PC-3 (cell line): ENCODE data around the gene GFOD2. TPM values are rescaled to one million over a fixed set of nuclear protein-coding genes. Genes with fewer than 3 reads are reported as not detected.

Source experiments
- ATAC-seq: fragments of 200-7000 bp; cut with Tn5 transposase; 2 replicates; pipeline ENCODE4 v1.9.1; 2020; ENCODE audit warnings: mild to moderate bottlenecking, moderate library complexity
- BruUV-seq: library from RNA; stranded (reverse); fragments of 400-500 nt; replicated peaks from 2 replicates; lab custom pipeline; 2021; lab: Mats Ljungman, UMichigan
- CTCF ChIA-PET: fragments of 300-600 bp; sonication (Branson Sonifier 250); formaldehyde crosslinking; loops from one replicate; lab custom pipeline; 2022; ENCODE audit warnings: antibody characterized with exemption; lab: Charles Lee
- POLR2A ChIA-PET: fragments of 300-600 bp; sonication (Branson Sonifier 250); formaldehyde crosslinking; loops from one replicate; lab custom pipeline; 2022; ENCODE audit warnings: antibody characterized with exemption; ENCODE audit not compliant: unreplicated experiment; lab: Charles Lee
- DNase-seq: peaks from one replicate; pipeline ENCODE4 v3.0.0-alpha.2; 2015
- H2AFZ ChIP-seq: fragments of 300-600 bp; sonication (generic); 2 replicates; pipeline ENCODE4 v1.6.0; 2016; ENCODE audit warnings: antibody characterized with exemption, low read length
- H3F3A ChIP-seq: fragments of 300-600 bp; sonication (generic); one replicate; pipeline ENCODE4 v1.6.0; 2017; ENCODE audit warnings: antibody characterized with exemption, low read length, control low read depth, mild to moderate bottlenecking; ENCODE audit not compliant: unreplicated experiment
- H3K27ac ChIP-seq: fragments of 300-600 bp; sonication (generic); 2 replicates; pipeline ENCODE4 v1.5.1; 2016; ENCODE audit warnings: mild to moderate bottlenecking, low read length
- H3K27me3 ChIP-seq: fragments of 300-600 bp; sonication (generic); 2 replicates; pipeline ENCODE4 v1.6.1; 2016; ENCODE audit warnings: low read length, mixed read lengths
- H3K36me3 ChIP-seq: fragments of 300-600 bp; sonication (generic); 2 replicates; pipeline ENCODE4 v1.6.1; 2016; ENCODE audit warnings: low read depth, mixed run types, low read length, mixed read lengths
- H3K4me1 ChIP-seq: fragments of 300-600 bp; sonication (generic); 2 replicates; pipeline ENCODE4 v1.5.1; 2016; ENCODE audit warnings: low read length; ENCODE audit not compliant: insufficient read depth
- H3K4me2 ChIP-seq: fragments of 300-600 bp; sonication (generic); 2 replicates; pipeline ENCODE4 v1.6.0; 2016; ENCODE audit warnings: low read length
- H3K4me3 ChIP-seq: fragments of 300-600 bp; sonication (generic); 2 replicates; pipeline ENCODE4 v1.5.1; 2016; ENCODE audit warnings: mild to moderate bottlenecking, low read length, mixed read lengths
- H3K79me2 ChIP-seq: fragments of 300-600 bp; sonication (generic); 2 replicates; pipeline ENCODE4 v1.6.1; 2017; ENCODE audit warnings: low read length, mixed read lengths
- H3K9ac ChIP-seq: fragments of 300-600 bp; sonication (generic); 2 replicates; pipeline ENCODE4 v1.6.0; 2016; ENCODE audit warnings: mild to moderate bottlenecking, low read length
- H3K9me2 ChIP-seq: fragments of 300-600 bp; sonication (generic); replicated peaks from 2 replicates; pipeline ENCODE4 v1.6.1; 2016; ENCODE audit warnings: mixed run types, low read length, mixed read lengths
- H3K9me3 ChIP-seq: fragments of 300-600 bp; sonication (generic); 2 replicates; pipeline ENCODE4 v1.6.1; 2016; ENCODE audit warnings: low read length, mixed read lengths
- H4K20me1 ChIP-seq: fragments of 300-600 bp; sonication (generic); 2 replicates; pipeline ENCODE4 v1.6.1; 2016; ENCODE audit warnings: low read length, mixed read lengths
- EZH2 ChIP-seq: fragments of 300-600 bp; sonication (generic); IDR thresholded peaks from one replicate; pipeline ENCODE4 v1.6.1; 2017; ENCODE audit warnings: antibody characterized with exemption, mild to moderate bottlenecking, low read length; ENCODE audit not compliant: unreplicated experiment
- EZH2phosphoT487 ChIP-seq: fragments of 300-600 bp; sonication (generic); IDR thresholded peaks from 2 replicates; pipeline ENCODE4 v1.6.1; 2018; ENCODE audit warnings: mild to moderate bottlenecking, antibody characterized with exemption, low read length, borderline replicate concordance
- intact Hi-C: fragments of 100-400 bp; cut with micrococcal nuclease; formaldehyde crosslinking; loops from 2 replicates; pipeline ENCODE4 v1.9.0; 2023
- total RNA-seq: library from RNA; depleted of rRNA; stranded (reverse); fragments of >200 nt; gene quantifications from 2 replicates; pipeline ENCODE4 v1.2.3, GENCODE V29; 2014
- TF ChIP-seq, protein P1 (sequence below): fragments of 300-600 bp; sonication (generic); conservative IDR thresholded peaks from 2 replicates; pipeline ENCODE4 v1.5.1; 2017; ENCODE audit warnings: antibody characterized with exemption, low read depth, mild to moderate bottlenecking, low read length

The GFOD2 gene
- total RNA-seq, 1 experiment from 2014 or later: 21.8 TPM

- Histone ChIP-seq H3K9ac (no peak overlapping the region), H2AFZ (no peak overlapping the region), H3K4me2 (no peak overlapping the region), H3K79me2 (no peaks in the 10 kb centered on the region), H3K27ac (no peak overlapping the region), H3K9me3 (no peaks in the 10 kb centered on the region), H4K20me1 (no peaks in the 10 kb centered on the region), H3F3A (no peaks in the 10 kb centered on the region), H3K4me1 (no peaks in the 10 kb centered on the region), H3K9me2 (no peaks in the 10 kb centered on the region), H3K27me3 (no peaks in the 10 kb centered on the region), H3K36me3 (no peaks in the 10 kb centered on the region), H3K4me3 (no peak overlapping the region)
- POLR2A ChIA-PET: no interaction called here
- CTCF ChIA-PET: no interaction called here
- intact Hi-C loops: no loop called here
- TF ChIP-seq, protein P1, sequence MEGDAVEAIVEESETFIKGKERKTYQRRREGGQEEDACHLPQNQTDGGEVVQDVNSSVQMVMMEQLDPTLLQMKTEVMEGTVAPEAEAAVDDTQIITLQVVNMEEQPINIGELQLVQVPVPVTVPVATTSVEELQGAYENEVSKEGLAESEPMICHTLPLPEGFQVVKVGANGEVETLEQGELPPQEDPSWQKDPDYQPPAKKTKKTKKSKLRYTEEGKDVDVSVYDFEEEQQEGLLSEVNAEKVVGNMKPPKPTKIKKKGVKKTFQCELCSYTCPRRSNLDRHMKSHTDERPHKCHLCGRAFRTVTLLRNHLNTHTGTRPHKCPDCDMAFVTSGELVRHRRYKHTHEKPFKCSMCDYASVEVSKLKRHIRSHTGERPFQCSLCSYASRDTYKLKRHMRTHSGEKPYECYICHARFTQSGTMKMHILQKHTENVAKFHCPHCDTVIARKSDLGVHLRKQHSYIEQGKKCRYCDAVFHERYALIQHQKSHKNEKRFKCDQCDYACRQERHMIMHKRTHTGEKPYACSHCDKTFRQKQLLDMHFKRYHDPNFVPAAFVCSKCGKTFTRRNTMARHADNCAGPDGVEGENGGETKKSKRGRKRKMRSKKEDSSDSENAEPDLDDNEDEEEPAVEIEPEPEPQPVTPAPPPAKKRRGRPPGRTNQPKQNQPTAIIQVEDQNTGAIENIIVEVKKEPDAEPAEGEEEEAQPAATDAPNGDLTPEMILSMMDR: no peak
- TF ChIP-seq EZH2 (no peak), EZH2phosphoT487 (no peak)
- ATAC-seq (no peak), DNase-seq (no peak)
- no TSS peak for BruUV-seq
Measured at GRCh38 chr16:67749436-67750078, 30.4 kb upstream of the GFOD2 start.

GRCh38 chr16:67748834-67749233 is 29.7 kb upstream of the GFOD2 start:
- no peak for ATAC-seq

GRCh38 chr16:67746846-67747245 is 27.7 kb upstream of the GFOD2 start:
- H3K79me2 ChIP-seq: no peaks in the 10 kb centered on the region
- ATAC-seq: no peak
- H3K9me2 ChIP-seq: no peaks in the 10 kb centered on the region
- no peaks in the 10 kb centered on the region for H3F3A ChIP-seq
- no peak overlapping the region for H2AFZ ChIP-seq
- no peak for DNase-seq
- intact Hi-C loops: no loop called here
- POLR2A ChIA-PET: no interaction called here
- no peaks in the 10 kb centered on the region for H4K20me1 ChIP-seq
- H3K9me3 ChIP-seq: no peaks in the 10 kb centered on the region
- H3K4me1 ChIP-seq: no peaks in the 10 kb centered on the region
- no peak overlapping the region for H3K27ac ChIP-seq
- no peak overlapping the region for H3K9ac ChIP-seq
- TF ChIP-seq, protein P1: no peak
- no peak overlapping the region for H3K4me2 ChIP-seq
- no TSS peak for BruUV-seq
- CTCF ChIA-PET: no interaction called here
- H3K36me3 ChIP-seq: no peaks in the 10 kb centered on the region
- no peak overlapping the region for H3K4me3 ChIP-seq
- H3K27me3 ChIP-seq: no peaks in the 10 kb centered on the region

More at GRCh38 chr16:67748834-67749233, 29.7 kb upstream of the GFOD2 start:
- no peak for DNase-seq
- no peak overlapping the region for H3K9ac ChIP-seq
- H3K36me3 ChIP-seq: no peaks in the 10 kb centered on the region
- no peak overlapping the region for H3K4me2 ChIP-seq
- no peaks in the 10 kb centered on the region for H3K9me3 ChIP-seq
- H4K20me1 ChIP-seq: no peaks in the 10 kb centered on the region
- no peaks in the 10 kb centered on the region for H3K27me3 ChIP-seq
- TF ChIP-seq EZH2 (no peak), EZH2phosphoT487 (no peak)
- TF ChIP-seq, protein P1: no peak
- BruUV-seq: no TSS peak
- intact Hi-C loops: no loop called here
- ChIA-PET POLR2A (no interaction called here), CTCF (no interaction called here)
- no peaks in the 10 kb centered on the region for H3K9me2 ChIP-seq
- H3K4me1 ChIP-seq: no peaks in the 10 kb centered on the region
- H3K79me2 ChIP-seq: no peaks in the 10 kb centered on the region
- H2AFZ ChIP-seq: no peak overlapping the region
- no peaks in the 10 kb centered on the region for H3F3A ChIP-seq
- no peak overlapping the region for H3K27ac ChIP-seq
- no peak overlapping the region for H3K4me3 ChIP-seq
